H9 (cell line): ENCODE measurements around the gene AKR1C3. TPM values are rescaled to one million over a fixed set of nuclear protein-coding genes. Genes with fewer than 3 reads are reported as not detected.

Experiments
- DNase-seq: peaks from one replicate; pipeline ENCODE4 v3.0.0-alpha.2; 2017
- H2AFZ ChIP-seq: one replicate; pipeline ENCODE4 v1.6.1; 2013; ENCODE audit warnings: mild to moderate bottlenecking, low read length, control low read depth, moderate library complexity
- H2AK5ac ChIP-seq: 2 replicates; pipeline ENCODE4 v1.6.1; 2013; ENCODE audit warnings: low read length, control low read depth, mixed read lengths; ENCODE audit not compliant: insufficient read length
- H2BK120ac ChIP-seq: one replicate; pipeline ENCODE4 v1.6.1; 2013; ENCODE audit warnings: low read depth, mild to moderate bottlenecking, low read length, control low read depth, inconsistent platforms; ENCODE audit not compliant: poor library complexity, severe bottlenecking
- H2BK12ac ChIP-seq: 2 replicates; pipeline ENCODE4 v1.6.1; 2013; ENCODE audit warnings: low read length, control low read depth, mixed read lengths, low read depth; ENCODE audit not compliant: insufficient read length
- H2BK15ac ChIP-seq: 2 replicates; pipeline ENCODE4 v1.6.1; 2013; ENCODE audit warnings: low read depth, low read length, control low read depth
- H2BK20ac ChIP-seq: one replicate; pipeline ENCODE4 v1.6.1; 2013; ENCODE audit warnings: low read depth, mild to moderate bottlenecking, low read length, control low read depth, inconsistent platforms; ENCODE audit not compliant: poor library complexity, severe bottlenecking
- H2BK5ac ChIP-seq: 2 replicates; pipeline ENCODE4 v1.6.1; 2013; ENCODE audit warnings: low read length, control low read depth, mixed read lengths; ENCODE audit not compliant: insufficient read length
- H3K14ac ChIP-seq: 2 replicates; pipeline ENCODE4 v1.6.1; 2013; ENCODE audit warnings: low read length, control low read depth; ENCODE audit not compliant: insufficient read depth
- H3K18ac ChIP-seq: 2 replicates; pipeline ENCODE4 v1.6.1; 2013; ENCODE audit warnings: low read depth, mild to moderate bottlenecking, mixed read lengths, low read length, control low read depth; ENCODE audit not compliant: insufficient read length
- H3K23ac ChIP-seq: 2 replicates; pipeline ENCODE4 v1.6.1; 2013; ENCODE audit warnings: low read length, control low read depth, mixed read lengths, low read depth; ENCODE audit not compliant: insufficient read length
- H3K23me2 ChIP-seq: 2 replicates; pipeline ENCODE4 v1.6.1; 2013; ENCODE audit warnings: low read depth, mild to moderate bottlenecking, mixed read lengths, low read length, control low read depth; ENCODE audit not compliant: insufficient read length, poor library complexity, severe bottlenecking
- H3K27ac ChIP-seq: 2 replicates; pipeline ENCODE4 v1.5.1; 2013; ENCODE audit warnings: low read length, control low read depth, mixed read lengths, low read depth; ENCODE audit not compliant: insufficient read length
- H3K27me3 ChIP-seq: 2 replicates; pipeline ENCODE4 v1.6.1; 2013; ENCODE audit warnings: low read length, control low read depth, inconsistent platforms; ENCODE audit not compliant: insufficient read depth
- H3K4ac ChIP-seq: 2 replicates; pipeline ENCODE4 v1.6.1; 2013; ENCODE audit warnings: low read depth, mild to moderate bottlenecking, control low read depth, inconsistent platforms, low read length, moderate library complexity
- H3K4me1 ChIP-seq: 2 replicates; pipeline ENCODE4 v1.6.1; 2013; ENCODE audit warnings: low read length, control low read depth, inconsistent platforms; ENCODE audit not compliant: insufficient read depth
- H3K4me2 ChIP-seq: 2 replicates; pipeline ENCODE4 v1.6.1; 2013; ENCODE audit warnings: low read length, control low read depth, mixed read lengths; ENCODE audit not compliant: insufficient read length, insufficient read depth
- H3K56ac ChIP-seq: 2 replicates; pipeline ENCODE4 v1.6.1; 2013; ENCODE audit warnings: low read depth, mild to moderate bottlenecking, mixed read lengths, low read length, control low read depth; ENCODE audit not compliant: insufficient read length
- H3K79me1 ChIP-seq: 2 replicates; pipeline ENCODE4 v1.6.1; 2013; ENCODE audit warnings: low read depth, mild to moderate bottlenecking, moderate library complexity, low read length, control low read depth, inconsistent platforms; ENCODE audit not compliant: insufficient read depth, poor library complexity, severe bottlenecking
- H3K79me2 ChIP-seq: 2 replicates; pipeline ENCODE4 v1.6.1; 2013; ENCODE audit warnings: low read length, control low read depth, inconsistent platforms; ENCODE audit not compliant: insufficient read depth
- H3K9ac ChIP-seq: 2 replicates; pipeline ENCODE4 v1.6.1; 2013; ENCODE audit warnings: low read length, control low read depth, mixed read lengths; ENCODE audit not compliant: insufficient read length; ENCODE audit errors: extremely low read depth
- H3K9me3 ChIP-seq: one replicate; pipeline ENCODE4 v1.6.1; 2013; ENCODE audit warnings: low read depth, low read length, inconsistent platforms; ENCODE audit not compliant: control insufficient read depth
- H3T11ph ChIP-seq: one replicate; pipeline ENCODE4 v1.6.1; 2013; ENCODE audit warnings: mild to moderate bottlenecking, low read length, control low read depth, inconsistent platforms
- H4K20me1 ChIP-seq: one replicate; pipeline ENCODE4 v1.6.1; 2013; ENCODE audit not compliant: control insufficient read depth, insufficient read length, insufficient read depth
- H4K5ac ChIP-seq: 2 replicates; pipeline ENCODE4 v1.6.1; 2013; ENCODE audit warnings: low read depth, mild to moderate bottlenecking, mixed read lengths, low read length, control low read depth; ENCODE audit not compliant: insufficient read length
- H4K8ac ChIP-seq: replicated peaks from 2 replicates; pipeline ENCODE4 v1.6.1; 2013; ENCODE audit warnings: low read length, control low read depth, mixed read lengths, low read depth; ENCODE audit not compliant: insufficient read length
- H4K91ac ChIP-seq: 2 replicates; pipeline ENCODE4 v1.6.1; 2013; ENCODE audit warnings: low read depth, mild to moderate bottlenecking, moderate library complexity, mixed read lengths, low read length, control low read depth; ENCODE audit not compliant: insufficient read length
- H3K27ac Mint-ChIP-seq, 3 experiments: 2 replicates in 2 of 3; 3 replicates in 1 of 3; pipeline ENCODE4 v1.8.0; 2020 to 2021; ENCODE audit warnings: mixed read lengths in 3 of 3, mild to moderate bottlenecking in 1 of 3, moderate library complexity in 1 of 3
- H3K27me3 Mint-ChIP-seq: 2 replicates; pipeline ENCODE4 v1.8.0; 2021; ENCODE audit warnings: low read depth, mild to moderate bottlenecking, moderate library complexity, mixed read lengths
- H3K36me3 Mint-ChIP-seq, 3 experiments: 2 replicates in 2 of 3; 3 replicates in 1 of 3; pipeline ENCODE4 v1.8.0; 2020 to 2021; ENCODE audit warnings: low read depth in 3 of 3, mixed read lengths in 3 of 3; ENCODE audit not compliant: insufficient read depth in 1 of 3
- H3K4me1 Mint-ChIP-seq, 2 experiments: 2 replicates each; pipeline ENCODE4 v1.8.0; 2020; ENCODE audit warnings: mixed read lengths in 2 of 2
- H3K4me3 Mint-ChIP-seq, 2 experiments: 2 replicates in 1 of 2; 3 replicates in 1 of 2; pipeline ENCODE4 v1.8.0; 2020 to 2021; ENCODE audit warnings: mild to moderate bottlenecking in 2 of 2, mixed read lengths in 2 of 2, moderate library complexity in 1 of 2
- H3K9me3 Mint-ChIP-seq, 2 experiments: 2 replicates in 1 of 2; 3 replicates in 1 of 2; pipeline ENCODE4 v1.8.0; 2020; ENCODE audit warnings: mild to moderate bottlenecking in 2 of 2, mixed read lengths in 2 of 2, moderate library complexity in 1 of 2
- total RNA-seq: library from RNA; stranded (reverse); gene quantifications from 2 replicates; pipeline ENCODE4 v1.2.1, GENCODE V29; 2021
- TF ChIP-seq, protein P1 (sequence below): fragments of 200-600 bp; sonication (generic); conservative IDR thresholded peaks from 3 replicates; pipeline ENCODE4 v1.8.0; 2021; ENCODE audit warnings: antibody characterized with exemption, mild to moderate bottlenecking

The AKR1C3 gene
- total RNA-seq, 1 experiment from 2014 or later: 2.1 TPM

DNA sequence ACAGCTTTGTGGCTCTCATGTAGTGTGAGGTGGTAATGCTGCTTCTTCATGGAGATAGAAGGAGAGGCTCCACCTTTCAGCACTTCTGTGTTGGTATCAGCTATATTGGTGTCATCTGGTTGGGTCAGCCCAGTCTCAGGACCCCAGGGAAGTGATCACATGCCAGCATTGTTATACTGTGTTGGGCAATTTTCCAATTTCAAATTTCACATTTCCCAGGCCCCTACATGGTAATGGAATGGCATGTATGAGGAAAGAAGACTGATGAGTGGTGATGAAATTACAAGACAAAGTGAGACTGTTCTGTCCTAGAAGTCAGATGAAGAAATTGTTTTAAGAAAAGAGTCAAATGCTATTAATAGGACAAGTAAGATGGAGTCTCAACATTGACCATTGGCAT lies 3.7 kb upstream of the AKR1C3 start:
- no peak overlapping the region for H4K8ac ChIP-seq
- no peak overlapping the region for H3K27ac ChIP-seq
- no peaks in the 10 kb centered on the region for H3K27me3 ChIP-seq
- H2AK5ac ChIP-seq: no peak overlapping the region
- H2AFZ ChIP-seq: no peak overlapping the region
- peaks cover 0 to 4% of the 10 kb centered on the region in 2 experiments; a peak in 3 of 4 replicates for H3K4me1 Mint-ChIP-seq
- no peak overlapping the region for H3K9ac ChIP-seq
- H4K20me1 ChIP-seq: no peaks in the 10 kb centered on the region
- no peak overlapping the region for H3K23ac ChIP-seq
- no peaks in the 10 kb centered on the region for H3K27me3 Mint-ChIP-seq
- H2BK15ac ChIP-seq: no peak overlapping the region
- H3K4me3 Mint-ChIP-seq: no peak overlapping the region
- H2BK12ac ChIP-seq: no peak overlapping the region
- no peaks in the 10 kb centered on the region for H3K79me2 ChIP-seq
- no peak overlapping the region for H3K27ac Mint-ChIP-seq
- H4K91ac ChIP-seq: no peak overlapping the region
- TF ChIP-seq, protein P1, sequence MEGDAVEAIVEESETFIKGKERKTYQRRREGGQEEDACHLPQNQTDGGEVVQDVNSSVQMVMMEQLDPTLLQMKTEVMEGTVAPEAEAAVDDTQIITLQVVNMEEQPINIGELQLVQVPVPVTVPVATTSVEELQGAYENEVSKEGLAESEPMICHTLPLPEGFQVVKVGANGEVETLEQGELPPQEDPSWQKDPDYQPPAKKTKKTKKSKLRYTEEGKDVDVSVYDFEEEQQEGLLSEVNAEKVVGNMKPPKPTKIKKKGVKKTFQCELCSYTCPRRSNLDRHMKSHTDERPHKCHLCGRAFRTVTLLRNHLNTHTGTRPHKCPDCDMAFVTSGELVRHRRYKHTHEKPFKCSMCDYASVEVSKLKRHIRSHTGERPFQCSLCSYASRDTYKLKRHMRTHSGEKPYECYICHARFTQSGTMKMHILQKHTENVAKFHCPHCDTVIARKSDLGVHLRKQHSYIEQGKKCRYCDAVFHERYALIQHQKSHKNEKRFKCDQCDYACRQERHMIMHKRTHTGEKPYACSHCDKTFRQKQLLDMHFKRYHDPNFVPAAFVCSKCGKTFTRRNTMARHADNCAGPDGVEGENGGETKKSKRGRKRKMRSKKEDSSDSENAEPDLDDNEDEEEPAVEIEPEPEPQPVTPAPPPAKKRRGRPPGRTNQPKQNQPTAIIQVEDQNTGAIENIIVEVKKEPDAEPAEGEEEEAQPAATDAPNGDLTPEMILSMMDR: no peak
- H2BK20ac ChIP-seq: no peak overlapping the region
- no peak overlapping the region for H2BK5ac ChIP-seq
- no peak overlapping the region for H3T11ph ChIP-seq
- no peaks in the 10 kb centered on the region for H3K79me1 ChIP-seq
- DNase-seq: no peak
- no peak overlapping the region for H2BK120ac ChIP-seq
- no peak overlapping the region for H3K56ac ChIP-seq
- no peak overlapping the region for H3K14ac ChIP-seq
- H3K4me2 ChIP-seq: no peak overlapping the region
- no peaks in the 10 kb centered on the region for H3K9me3 ChIP-seq
- H3K9me3 Mint-ChIP-seq: peaks cover 15 to 47% of the 10 kb centered on the region in 2 experiments
- no peaks in the 10 kb centered on the region; the same call in 1 of the 2 replicates for H3K4me1 ChIP-seq
- H4K5ac ChIP-seq: no peak overlapping the region
- no peak overlapping the region for H3K4ac ChIP-seq
- H3K36me3 Mint-ChIP-seq: no peaks in the 10 kb centered on the region; a peak in 2 of 7 replicates
- H3K18ac ChIP-seq: no peak overlapping the region
- H3K23me2 ChIP-seq: no peaks in the 10 kb centered on the region
